Measurements from ENCODE around the gene BBS12. TPM values are rescaled to one million over a fixed set of nuclear protein-coding genes. Genes with fewer than 3 reads are reported as not detected.

The BBS12 gene
- total and polyA plus RNA-seq, 2 experiments from 2014 or later: 2.3 to 2.6 TPM

DNA sequence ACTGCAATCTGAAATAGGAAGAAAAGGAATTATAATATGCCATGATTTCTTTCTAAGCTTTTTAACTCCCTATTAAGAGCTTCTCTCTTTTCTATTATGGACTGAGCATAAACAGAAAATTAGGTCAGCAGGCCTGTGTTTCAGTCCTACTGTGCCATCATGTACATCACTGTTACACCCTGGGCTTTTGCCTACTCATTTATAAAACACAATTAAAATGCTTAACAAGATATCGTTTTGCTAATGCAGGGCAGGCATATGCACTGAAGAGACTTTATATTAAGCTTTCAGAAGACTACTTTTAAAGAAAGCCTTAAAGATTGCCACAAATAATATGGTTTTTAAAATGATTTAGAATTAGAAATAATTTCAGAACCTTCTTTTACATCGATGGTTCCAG is 828 bp upstream of the BBS12 start:
- Histone ChIP-seq H4K20me1 (replicated peaks; ENCODE audit: insufficient read depth) (no peaks in the 10 kb centered on the region), H3F3A (replicated peaks; ENCODE audit: low read depth) (no peaks in the 10 kb centered on the region; the same call in 1 of the 2 replicates), H3K4me1 (ENCODE audit: insufficient read depth) (peaks cover 7% of the 10 kb centered on the region), H3K27me3 (ENCODE audit: insufficient read depth) (no peaks in the 10 kb centered on the region), H3K36me3 (ENCODE audit: insufficient read depth) (no peaks in the 10 kb centered on the region), H3K9me2 (ENCODE audit: insufficient read depth) (no peaks in the 10 kb centered on the region), H3K4me3 (peak overlapping the region; percentile 34), H3K4me2 (peak overlapping the region; percentile 63), H2AFZ (peak overlapping the region; percentile 3; the same call in 1 of the 2 replicates), H3K79me2 (replicated peaks; ENCODE audit: insufficient read depth) (no peaks in the 10 kb centered on the region), H3K27ac (ENCODE audit: low read depth) (0 out of 2 replicates have a peak overlapping the region, but pooled peaks have one; percentile 9)
- no peaks in the 10 kb centered on the region for H3K9me3 Mint-ChIP-seq
- peaks cover 10% of the 10 kb centered on the region for H3K4me1 Mint-ChIP-seq
- H3K4me3 Mint-ChIP-seq: peak overlapping the region; percentile 87
- no peak overlapping the region for H3K27ac Mint-ChIP-seq
- TF ChIP-seq, protein P1, sequence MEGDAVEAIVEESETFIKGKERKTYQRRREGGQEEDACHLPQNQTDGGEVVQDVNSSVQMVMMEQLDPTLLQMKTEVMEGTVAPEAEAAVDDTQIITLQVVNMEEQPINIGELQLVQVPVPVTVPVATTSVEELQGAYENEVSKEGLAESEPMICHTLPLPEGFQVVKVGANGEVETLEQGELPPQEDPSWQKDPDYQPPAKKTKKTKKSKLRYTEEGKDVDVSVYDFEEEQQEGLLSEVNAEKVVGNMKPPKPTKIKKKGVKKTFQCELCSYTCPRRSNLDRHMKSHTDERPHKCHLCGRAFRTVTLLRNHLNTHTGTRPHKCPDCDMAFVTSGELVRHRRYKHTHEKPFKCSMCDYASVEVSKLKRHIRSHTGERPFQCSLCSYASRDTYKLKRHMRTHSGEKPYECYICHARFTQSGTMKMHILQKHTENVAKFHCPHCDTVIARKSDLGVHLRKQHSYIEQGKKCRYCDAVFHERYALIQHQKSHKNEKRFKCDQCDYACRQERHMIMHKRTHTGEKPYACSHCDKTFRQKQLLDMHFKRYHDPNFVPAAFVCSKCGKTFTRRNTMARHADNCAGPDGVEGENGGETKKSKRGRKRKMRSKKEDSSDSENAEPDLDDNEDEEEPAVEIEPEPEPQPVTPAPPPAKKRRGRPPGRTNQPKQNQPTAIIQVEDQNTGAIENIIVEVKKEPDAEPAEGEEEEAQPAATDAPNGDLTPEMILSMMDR (conservative IDR thresholded peaks at IDR 0.05; ENCODE audit: low read depth in 2 of 2): no peak
- no peak for TF ChIP-seq EZH2phosphoT487 (IDR thresholded peaks at IDR 0.05; ENCODE audit: unreplicated experiment)
- no peak for TF ChIP-seq ZNF331 (CRISPR knock-in tag; IDR thresholded peaks at IDR 0.05; ENCODE audit: low read depth)
- no peak for TF ChIP-seq NANOG (IDR thresholded peaks at IDR 0.05; ENCODE audit: borderline replicate concordance)
- TF ChIP-seq EZH2 (IDR thresholded peaks at IDR 0.05; ENCODE audit: low read depth, unreplicated experiment): no peak
- TF ChIP-seq POLR2AphosphoS5 (IDR thresholded peaks at IDR 0.05; ENCODE audit: low read depth): no peak
- no peak for TF ChIP-seq JUNB (IDR thresholded peaks at IDR 0.05; ENCODE audit: unreplicated experiment)
- TF ChIP-seq, protein P2, sequence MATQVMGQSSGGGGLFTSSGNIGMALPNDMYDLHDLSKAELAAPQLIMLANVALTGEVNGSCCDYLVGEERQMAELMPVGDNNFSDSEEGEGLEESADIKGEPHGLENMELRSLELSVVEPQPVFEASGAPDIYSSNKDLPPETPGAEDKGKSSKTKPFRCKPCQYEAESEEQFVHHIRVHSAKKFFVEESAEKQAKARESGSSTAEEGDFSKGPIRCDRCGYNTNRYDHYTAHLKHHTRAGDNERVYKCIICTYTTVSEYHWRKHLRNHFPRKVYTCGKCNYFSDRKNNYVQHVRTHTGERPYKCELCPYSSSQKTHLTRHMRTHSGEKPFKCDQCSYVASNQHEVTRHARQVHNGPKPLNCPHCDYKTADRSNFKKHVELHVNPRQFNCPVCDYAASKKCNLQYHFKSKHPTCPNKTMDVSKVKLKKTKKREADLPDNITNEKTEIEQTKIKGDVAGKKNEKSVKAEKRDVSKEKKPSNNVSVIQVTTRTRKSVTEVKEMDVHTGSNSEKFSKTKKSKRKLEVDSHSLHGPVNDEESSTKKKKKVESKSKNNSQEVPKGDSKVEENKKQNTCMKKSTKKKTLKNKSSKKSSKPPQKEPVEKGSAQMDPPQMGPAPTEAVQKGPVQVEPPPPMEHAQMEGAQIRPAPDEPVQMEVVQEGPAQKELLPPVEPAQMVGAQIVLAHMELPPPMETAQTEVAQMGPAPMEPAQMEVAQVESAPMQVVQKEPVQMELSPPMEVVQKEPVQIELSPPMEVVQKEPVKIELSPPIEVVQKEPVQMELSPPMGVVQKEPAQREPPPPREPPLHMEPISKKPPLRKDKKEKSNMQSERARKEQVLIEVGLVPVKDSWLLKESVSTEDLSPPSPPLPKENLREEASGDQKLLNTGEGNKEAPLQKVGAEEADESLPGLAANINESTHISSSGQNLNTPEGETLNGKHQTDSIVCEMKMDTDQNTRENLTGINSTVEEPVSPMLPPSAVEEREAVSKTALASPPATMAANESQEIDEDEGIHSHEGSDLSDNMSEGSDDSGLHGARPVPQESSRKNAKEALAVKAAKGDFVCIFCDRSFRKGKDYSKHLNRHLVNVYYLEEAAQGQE (IDR thresholded peaks at IDR 0.05; ENCODE audit: unreplicated experiment): no peak
- no peak for TF ChIP-seq ZNF114 (CRISPR knock-in tag; IDR thresholded peaks at IDR 0.05)
- TF ChIP-seq, protein P3, sequence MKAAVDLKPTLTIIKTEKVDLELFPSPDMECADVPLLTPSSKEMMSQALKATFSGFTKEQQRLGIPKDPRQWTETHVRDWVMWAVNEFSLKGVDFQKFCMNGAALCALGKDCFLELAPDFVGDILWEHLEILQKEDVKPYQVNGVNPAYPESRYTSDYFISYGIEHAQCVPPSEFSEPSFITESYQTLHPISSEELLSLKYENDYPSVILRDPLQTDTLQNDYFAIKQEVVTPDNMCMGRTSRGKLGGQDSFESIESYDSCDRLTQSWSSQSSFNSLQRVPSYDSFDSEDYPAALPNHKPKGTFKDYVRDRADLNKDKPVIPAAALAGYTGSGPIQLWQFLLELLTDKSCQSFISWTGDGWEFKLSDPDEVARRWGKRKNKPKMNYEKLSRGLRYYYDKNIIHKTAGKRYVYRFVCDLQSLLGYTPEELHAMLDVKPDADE (IDR thresholded peaks at IDR 0.05): no peak
- no peak for TF ChIP-seq STAT1 (IDR thresholded peaks at IDR 0.05; ENCODE audit: unreplicated experiment)
- TF ChIP-seq CREB1 (CRISPR knock-in tag; IDR thresholded peaks at IDR 0.05; ENCODE audit: low read depth): no peak
- DNase-seq (ENCODE audit: low spot score) (no peak), ATAC-seq (no peak)
- H3K27me3 Mint-ChIP-seq (ENCODE audit: insufficient read depth, low read depth, poor library complexity): peaks cover 9% of the 10 kb centered on the region
- H3K36me3 Mint-ChIP-seq (ENCODE audit: low read depth): no peaks in the 10 kb centered on the region
